ENCODE data around the gene PCNX2.
"Not testable (repeated sequence)": the region's sequence is repeated elsewhere in the genome, so short reads cannot be mapped to it uniquely, and the experiment has no call there.

Gene PCNX2

GRCh38 chr1:233086961-233087881 lies 208.3 kb downstream of the PCNX2 start:
- H3K27ac ChIP-seq: no peak overlapping the region
- no peak for TF ChIP-seq ZFX (IDR thresholded peaks at IDR 0.05)

GRCh38 chr1:233085566-233085965 lies 210.0 kb downstream of the PCNX2 start:
- no peak overlapping the region for H3K27ac ChIP-seq
- TF ChIP-seq ZFX (IDR thresholded peaks at IDR 0.05) (no peak), CTCF (conservative IDR thresholded peaks at IDR 0.05) (no peak)

GRCh38 chr1:233082778-233083550 lies 212.6 kb downstream of the PCNX2 start:
- no peak overlapping the region for H3K27ac ChIP-seq
- TF ChIP-seq ZFX (IDR thresholded peaks at IDR 0.05) (no peak), CTCF (conservative IDR thresholded peaks at IDR 0.05) (no peak)

- H3K27ac ChIP-seq: no peak overlapping the region
- TF ChIP-seq CTCF (conservative IDR thresholded peaks at IDR 0.05) (no peak), ZFX (IDR thresholded peaks at IDR 0.05) (no peak)
Measured at GRCh38 chr1:233081735-233082134, 213.8 kb downstream of the PCNX2 start.

GRCh38 chr1:233080827-233081226 lies 214.7 kb downstream of the PCNX2 start:
- H3K27ac ChIP-seq: not testable (repeated sequence)

- H3K27ac ChIP-seq: no peak overlapping the region
- TF ChIP-seq ZFX (IDR thresholded peaks at IDR 0.05) (no peak), CTCF (conservative IDR thresholded peaks at IDR 0.05) (no peak)
Measured at GRCh38 chr1:233080286-233080685, 215.2 kb downstream of the PCNX2 start.

- H3K27ac ChIP-seq: no peak overlapping the region
- TF ChIP-seq CTCF (conservative IDR thresholded peaks at IDR 0.05): no peak
- TF ChIP-seq ZFX (IDR thresholded peaks at IDR 0.05): no peak
Measured at GRCh38 chr1:233079574-233079973, 216.0 kb downstream of the PCNX2 start.

GRCh38 chr1:233078396-233078795 lies 217.1 kb downstream of the PCNX2 start:
- TF ChIP-seq ZFX (IDR thresholded peaks at IDR 0.05) (no peak), CTCF (conservative IDR thresholded peaks at IDR 0.05) (no peak)
- no peak overlapping the region for H3K27ac ChIP-seq

Data from C4-2B (cell line).